OCI-LY3 (cell line): ENCODE measurements around the gene RPS18.
"Not testable (repeated sequence)": the region's sequence is repeated elsewhere in the genome, so short reads cannot be mapped to it uniquely, and the experiment has no call there.

ENCODE experiments used
- H2AFZ ChIP-seq: fragments of 200-600, 300-600 bp; shearing (Covaris generic); 2 replicates; pipeline ENCODE4 v1.6.0; 2014; ENCODE audit warnings: antibody characterized with exemption, low read depth, low read length
- H3K27ac ChIP-seq: fragments of 200-600, 300-600 bp; sonication (generic); 2 replicates; pipeline ENCODE4 v1.5.1; 2014; ENCODE audit warnings: mild to moderate bottlenecking, low read length, moderate library complexity, mixed read lengths
- H3K27me3 ChIP-seq: fragments of 200-600, 300-600 bp; sonication (generic); 2 replicates; pipeline ENCODE4 v1.6.1; 2014; ENCODE audit warnings: low read depth, low read length, mixed read lengths
- H3K36me3 ChIP-seq: fragments of 200-600, 300-600 bp; sonication (generic); replicated peaks from 2 replicates; pipeline ENCODE3; 2014; ENCODE audit warnings: low read depth, low read length, mixed read lengths
- H3K4me1 ChIP-seq: fragments of 300-600, 200-600 bp; sonication (generic); 2 replicates; pipeline ENCODE4 v1.6.1; 2014; ENCODE audit warnings: low read length, mixed read lengths
- H3K4me2 ChIP-seq: fragments of 200-600, 300-600 bp; sonication (generic); 2 replicates; pipeline ENCODE4 v1.6.1; 2014; ENCODE audit warnings: low read length, mixed read lengths
- H3K4me3 ChIP-seq: fragments of 300-600, 200-600 bp; sonication (generic); 2 replicates; pipeline ENCODE4 v1.5.1; 2014; ENCODE audit warnings: antibody characterized with exemption, mild to moderate bottlenecking, low read length, moderate library complexity
- H3K79me2 ChIP-seq: fragments of 300-600, 200-600 bp; shearing (Covaris generic); 2 replicates; pipeline ENCODE4 v1.6.1; 2014; ENCODE audit warnings: mild to moderate bottlenecking, low read length, mixed read lengths
- H3K9ac ChIP-seq: fragments of 300-600, 200-600 bp; shearing (Covaris generic); 2 replicates; pipeline ENCODE4 v1.6.0; 2014; ENCODE audit warnings: mild to moderate bottlenecking, low read length, moderate library complexity
- H3K9me3 ChIP-seq: fragments of 200-600, 300-600 bp; shearing (Covaris generic); 2 replicates; pipeline ENCODE4 v1.6.1; 2014; ENCODE audit warnings: low read length, mixed read lengths; ENCODE audit not compliant: insufficient read depth
- H4K20me1 ChIP-seq: fragments of 200-600, 300-600 bp; sonication (generic); 2 replicates; pipeline ENCODE4 v1.6.1; 2016; ENCODE audit warnings: low read length, mixed read lengths; ENCODE audit not compliant: insufficient read depth
- EZH2phosphoT487 ChIP-seq: fragments of 200-600 bp; shearing (Covaris generic); IDR thresholded peaks from 2 replicates; pipeline ENCODE4 v1.6.1; 2018; ENCODE audit warnings: antibody characterized with exemption, mixed run types, low read depth
- TF ChIP-seq, protein P1 (sequence below): fragments of 200-600, 300-600 bp; sonication (generic); IDR thresholded peaks from 2 replicates; pipeline ENCODE4 v1.5.1; 2014; ENCODE audit warnings: antibody characterized with exemption, low read length, low read depth

RPS18 gene

GRCh38 chr6:33271468-33272274, at the start of gene RPS18, which contains the start of gene VPS52:
Gene RPS18 (plus strand): TSS chr6:33272075. CDS start chr6:33272120, 45 bp downstream.
Gene VPS52 (minus strand): TSS chr6:33271876. CDS start chr6:33271675, 201 bp downstream.
- H3K27ac ChIP-seq = peak within 1 kb of the TSS; percentile 78
- H3K4me2 ChIP-seq = peak within 1 kb of the TSS; percentile 96
- TF ChIP-seq EZH2phosphoT487 = no peak
- TF ChIP-seq, protein P1, sequence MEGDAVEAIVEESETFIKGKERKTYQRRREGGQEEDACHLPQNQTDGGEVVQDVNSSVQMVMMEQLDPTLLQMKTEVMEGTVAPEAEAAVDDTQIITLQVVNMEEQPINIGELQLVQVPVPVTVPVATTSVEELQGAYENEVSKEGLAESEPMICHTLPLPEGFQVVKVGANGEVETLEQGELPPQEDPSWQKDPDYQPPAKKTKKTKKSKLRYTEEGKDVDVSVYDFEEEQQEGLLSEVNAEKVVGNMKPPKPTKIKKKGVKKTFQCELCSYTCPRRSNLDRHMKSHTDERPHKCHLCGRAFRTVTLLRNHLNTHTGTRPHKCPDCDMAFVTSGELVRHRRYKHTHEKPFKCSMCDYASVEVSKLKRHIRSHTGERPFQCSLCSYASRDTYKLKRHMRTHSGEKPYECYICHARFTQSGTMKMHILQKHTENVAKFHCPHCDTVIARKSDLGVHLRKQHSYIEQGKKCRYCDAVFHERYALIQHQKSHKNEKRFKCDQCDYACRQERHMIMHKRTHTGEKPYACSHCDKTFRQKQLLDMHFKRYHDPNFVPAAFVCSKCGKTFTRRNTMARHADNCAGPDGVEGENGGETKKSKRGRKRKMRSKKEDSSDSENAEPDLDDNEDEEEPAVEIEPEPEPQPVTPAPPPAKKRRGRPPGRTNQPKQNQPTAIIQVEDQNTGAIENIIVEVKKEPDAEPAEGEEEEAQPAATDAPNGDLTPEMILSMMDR = no peak
- peaks cover 39% of the 10 kb centered on the region for H4K20me1 ChIP-seq
- H3K9ac ChIP-seq = peak within 1 kb of the TSS; percentile 100
- H3K4me1 ChIP-seq = peaks cover 40% of the 10 kb centered on the region
- H3K4me3 ChIP-seq = peak within 1 kb of the TSS; percentile 97
- H2AFZ ChIP-seq = peak within 1 kb of the TSS; percentile 99
- peaks cover 55% of the 10 kb centered on the region for H3K79me2 ChIP-seq
- H3K9me3 ChIP-seq = no peaks in the 10 kb centered on the region
- no peaks in the 10 kb centered on the region for H3K27me3 ChIP-seq
- peaks cover 45% of the 10 kb centered on the region for H3K36me3 ChIP-seq

GRCh38 chr6:33226503-33227120, 45.3 kb upstream of the RPS18 start:
- H3K9ac ChIP-seq, H3K36me3 ChIP-seq, H3K27me3 ChIP-seq, H3K79me2 ChIP-seq, H3K27ac ChIP-seq, H3K4me2 ChIP-seq, H2AFZ ChIP-seq, H3K9me3 ChIP-seq, H3K4me3 ChIP-seq, H3K4me1 ChIP-seq, H4K20me1 ChIP-seq: not testable (repeated sequence)

GRCh38 chr6:33235221-33235634, 36.6 kb upstream of the RPS18 start:
- H3K4me1 ChIP-seq = peaks cover 10% of the 10 kb centered on the region
- TF ChIP-seq, protein P1 = no peak
- no peak for TF ChIP-seq EZH2phosphoT487
- no peak overlapping the region for H3K9ac ChIP-seq
- no peaks in the 10 kb centered on the region for H3K36me3 ChIP-seq
- no peaks in the 10 kb centered on the region for H3K9me3 ChIP-seq
- H3K4me2 ChIP-seq = no peak overlapping the region
- no peaks in the 10 kb centered on the region; the same call in 1 of the 2 replicates for H3K27me3 ChIP-seq
- no peak overlapping the region for H2AFZ ChIP-seq
- H3K79me2 ChIP-seq = no peaks in the 10 kb centered on the region
- H4K20me1 ChIP-seq = no peaks in the 10 kb centered on the region
- no peak overlapping the region for H3K27ac ChIP-seq
- H3K4me3 ChIP-seq = no peak overlapping the region

DNA sequence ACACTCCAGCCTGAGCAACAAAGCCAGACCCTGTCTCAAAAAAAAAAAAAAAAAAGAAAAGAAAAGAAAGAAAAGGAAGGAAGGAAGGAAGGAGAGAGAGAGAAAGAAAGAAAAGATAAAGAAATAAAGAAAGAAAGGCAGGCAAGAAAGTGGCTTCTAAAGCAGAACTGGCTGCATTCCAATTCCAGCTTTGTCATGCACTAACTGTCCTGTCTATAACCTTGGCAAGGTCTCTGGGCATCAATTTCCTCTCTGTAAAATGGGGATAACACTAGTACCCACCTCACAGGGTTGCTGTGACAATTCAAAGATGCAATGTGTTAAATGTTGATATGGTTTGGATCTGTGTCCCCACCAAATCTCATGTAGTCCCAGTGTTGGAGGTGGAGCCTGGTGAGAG, 35.5 kb upstream of the RPS18 start:
- no peak overlapping the region for H2AFZ ChIP-seq
- H3K36me3 ChIP-seq = no peaks in the 10 kb centered on the region
- H4K20me1 ChIP-seq = no peaks in the 10 kb centered on the region
- no peak for TF ChIP-seq EZH2phosphoT487
- TF ChIP-seq, protein P1 = no peak
- H3K27me3 ChIP-seq = no peaks in the 10 kb centered on the region; the same call in 1 of the 2 replicates
- H3K79me2 ChIP-seq = no peaks in the 10 kb centered on the region
- no peak overlapping the region for H3K9ac ChIP-seq
- H3K9me3 ChIP-seq = no peaks in the 10 kb centered on the region
- peaks cover 3% of the 10 kb centered on the region for H3K4me1 ChIP-seq
- no peak overlapping the region for H3K4me3 ChIP-seq
- no peak overlapping the region for H3K27ac ChIP-seq
- H3K4me2 ChIP-seq = no peak overlapping the region
